RKO (cell line): Measurements from ENCODE around the gene POLR2H.
A peak's percentile ranks its signal among the peaks of the same experiment; 100 is the strongest.

Experiments used
- DNase-seq: peaks from one replicate; pipeline ENCODE4 v3.0.0-alpha.2; 2016; ENCODE audit warnings: low spot score

POLR2H gene

GRCh38 chr3:184361532-184361931 is at the start of gene POLR2H, which contains the start of gene CLCN2:
POLR2H (plus strand) TSS chr3:184361710; CDS start chr3:184363493, 1,783 bp downstream.
CLCN2 (minus strand) TSS chr3:184361605; CDS start chr3:184361479, 126 bp downstream.
- DNase-seq = peak; percentile 68

GRCh38 chr3:184314363-184314699 is 47.2 kb upstream of the POLR2H start, which contains the start of gene EIF4G1:
EIF4G1 (plus strand) TSS chr3:184314606; CDS start chr3:184315797, 1,191 bp downstream.
- peak; percentile 95 for DNase-seq

- peak; percentile 46 for DNase-seq
Measured at GRCh38 chr3:184314700-184315542, 46.6 kb upstream of the POLR2H start.

GRCh38 chr3:184315543-184315867 is 46.0 kb upstream of the POLR2H start:
- no peak for DNase-seq

GRCh38 chr3:184315871-184316661 is 45.4 kb upstream of the POLR2H start:
- DNase-seq = peak; percentile 56

GRCh38 chr3:184316792-184317191 is 44.7 kb upstream of the POLR2H start:
- DNase-seq = peak; percentile 56

- DNase-seq = no peak
Measured at GRCh38 chr3:184317201-184317600, 44.3 kb upstream of the POLR2H start.

- peak; percentile 87 for DNase-seq
Measured at GRCh38 chr3:184320104-184320445, 41.4 kb upstream of the POLR2H start.

GRCh38 chr3:184321666-184322065 is 39.8 kb upstream of the POLR2H start:
- DNase-seq = no peak

GRCh38 chr3:184322731-184323487 is 38.6 kb upstream of the POLR2H start:
- no peak for DNase-seq

- no peak for DNase-seq
Measured at GRCh38 chr3:184323696-184324095, 37.8 kb upstream of the POLR2H start.

GRCh38 chr3:184325269-184325668 is 36.2 kb upstream of the POLR2H start:
- no peak for DNase-seq

- no peak for DNase-seq
Measured at GRCh38 chr3:184325715-184326369, 35.7 kb upstream of the POLR2H start.

GRCh38 chr3:184327171-184327570 is 34.3 kb upstream of the POLR2H start:
- DNase-seq = no peak

- no peak for DNase-seq
Measured at GRCh38 chr3:184328516-184328915, 33.0 kb upstream of the POLR2H start.

GRCh38 chr3:184332370-184333090 is 29.0 kb upstream of the POLR2H start:
- DNase-seq = peak; percentile 89

- no peak for DNase-seq
Measured at GRCh38 chr3:184333190-184333589, 28.3 kb upstream of the POLR2H start.

GRCh38 chr3:184333700-184334099 is 27.8 kb upstream of the POLR2H start:
- DNase-seq = no peak

GRCh38 chr3:184334470-184335158 is 26.9 kb upstream of the POLR2H start:
- peak; percentile 91 for DNase-seq

GRCh38 chr3:184335291-184335660 is 26.2 kb upstream of the POLR2H start:
- no peak for DNase-seq
